SW480 (cell line): ENCODE results near the gene C19orf25.

Source experiments
- DNase-seq: peaks from one replicate; pipeline ENCODE4 v3.0.0-alpha.2; 2016; ENCODE audit warnings: low spot score

Gene C19orf25

GRCh38 chr19:1432507-1432887 is 46.5 kb downstream of the C19orf25 start:
- no peak for DNase-seq

GRCh38 chr19:1431759-1432506 is 47.1 kb downstream of the C19orf25 start:
- no peak for DNase-seq

GRCh38 chr19:1430246-1430645 is 48.8 kb downstream of the C19orf25 start:
- no peak for DNase-seq

- DNase-seq = no peak
These were observed 49.3 kb downstream of the C19orf25 start for GRCh38 chr19:1429750-1430149.

GRCh38 chr19:1428738-1429391 is 50.1 kb downstream of the C19orf25 start:
- no peak for DNase-seq

GRCh38 chr19:1427221-1427920 is 51.6 kb downstream of the C19orf25 start:
- no peak for DNase-seq

GRCh38 chr19:1426736-1427135 is 52.3 kb downstream of the C19orf25 start:
- DNase-seq = no peak

- DNase-seq = no peak
These were observed 53.1 kb downstream of the C19orf25 start for GRCh38 chr19:1425902-1426301.

- no peak for DNase-seq
These were observed 53.7 kb downstream of the C19orf25 start for GRCh38 chr19:1425102-1425837.

- no peak for DNase-seq
These were observed 54.6 kb downstream of the C19orf25 start for GRCh38 chr19:1424192-1424955.

- DNase-seq = no peak
These were observed 55.4 kb downstream of the C19orf25 start for GRCh38 chr19:1423436-1424191.
